Measurements from ENCODE around the gene CADM4. TPM values are rescaled to one million over a fixed set of nuclear protein-coding genes. Genes with fewer than 3 reads are reported as not detected.

The CADM4 gene
- total RNA-seq, 1 experiment from 2014 or later: 13.2 TPM

DNA sequence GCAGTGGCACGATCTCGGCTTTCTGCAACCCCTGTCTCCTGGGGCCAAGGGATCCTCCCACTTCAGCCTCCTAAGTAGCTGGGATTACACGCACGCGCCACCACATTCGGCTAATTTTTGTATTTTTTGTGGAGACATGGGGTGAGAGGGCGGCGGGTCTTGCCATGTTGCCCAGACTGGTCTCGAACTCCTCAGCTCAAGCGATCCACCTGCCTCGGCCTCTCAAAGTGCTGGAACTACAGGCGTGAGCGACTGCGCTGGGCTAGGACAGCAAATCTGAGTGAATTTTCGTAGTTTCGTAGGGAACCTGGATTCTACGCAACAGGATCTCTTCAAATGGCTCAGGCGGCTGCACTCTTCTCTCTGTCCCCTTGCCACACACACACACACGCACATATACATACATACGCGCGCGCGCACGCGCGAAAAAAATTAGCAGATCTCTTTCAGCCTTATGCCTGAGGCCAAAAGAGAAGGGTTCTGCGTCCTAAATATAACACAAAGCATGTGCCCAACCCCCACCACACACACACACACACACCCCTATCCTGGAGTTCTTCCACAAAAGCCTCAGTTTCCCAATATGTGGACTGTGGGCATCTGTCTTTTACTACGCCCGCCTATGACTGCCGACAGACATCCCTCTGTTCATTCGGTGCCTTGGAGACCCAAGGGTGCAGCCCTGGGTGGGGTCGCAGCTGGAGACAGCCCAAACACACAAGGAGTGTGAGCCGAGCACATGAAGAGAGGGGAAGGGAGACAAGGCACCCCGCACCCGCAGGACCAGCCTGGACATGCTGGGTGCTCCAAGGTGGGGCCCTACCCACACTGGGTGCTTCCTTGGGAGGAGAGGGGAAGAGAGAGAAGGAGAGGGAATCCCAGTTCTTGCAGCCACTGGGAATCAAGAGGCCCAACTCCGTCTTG, 63.4 kb downstream of the CADM4 start:
- in situ Hi-C loops (cut with HindIII; ENCODE audit: low pct_unique_long_range_greater_than_20kb, low sequenced_read_pairs): no loop called here
- DNase-seq (ENCODE audit: low read depth, low spot score): no peak

- in situ Hi-C loops (cut with HindIII; ENCODE audit: low pct_unique_long_range_greater_than_20kb, low sequenced_read_pairs): no loop called here
- peak; percentile 99 for DNase-seq (ENCODE audit: low read depth, low spot score)
Observed at GRCh38 chr19:43575156-43575950, 64.3 kb downstream of the CADM4 start, which contains the start of the genes PINLYP and XRCC1. PINLYP (plus strand) TSS chr19:43575801; CDS start chr19:43577192, 1,391 bp downstream. XRCC1 (minus strand) TSS chr19:43575527; CDS start chr19:43575458, 69 bp downstream.

- DNase-seq (ENCODE audit: low read depth, low spot score): no peak
- in situ Hi-C loops (cut with HindIII; ENCODE audit: low pct_unique_long_range_greater_than_20kb, low sequenced_read_pairs): no loop called here
Observed at GRCh38 chr19:43574424-43575155, 65.1 kb downstream of the CADM4 start.

Small RNA genes lying within 50 kb of the gene (small RNA-seq; reads per million reads assigned to genes)
- gene RN7SL368P: 0 reads per million in 2 experiments

Other genes with a start within 250 kb of the CADM4 start
- gene TEX101, start 225.0 kb downstream of the CADM4 start, total RNA-seq (2014; rRNA removed; shearing (Covaris generic)): not detected in 2 replicates
- 0.18 and 0.59 TPM in 2 replicates for gene LYPD3, start 174.2 kb downstream of the CADM4 start, total RNA-seq (2014; rRNA removed; shearing (Covaris generic))
- gene PHLDB3, start 135.1 kb downstream of the CADM4 start, total RNA-seq (2014; rRNA removed; shearing (Covaris generic)): 18.6 and 19.5 TPM in 2 replicates
- gene ETHE1, start 112.6 kb downstream of the CADM4 start, total RNA-seq (2014; rRNA removed; shearing (Covaris generic)): 39.4 and 43.6 TPM in 2 replicates
- not detected in 2 replicates for gene ZNF575, start 106.7 kb downstream of the CADM4 start, total RNA-seq (2014; rRNA removed; shearing (Covaris generic))
- gene XRCC1, start 64.3 kb downstream of the CADM4 start, total RNA-seq (2014; rRNA removed; shearing (Covaris generic)): 12.2 and 13.2 TPM in 2 replicates
- not detected in 2 replicates for gene PINLYP, start 64.0 kb downstream of the CADM4 start, total RNA-seq (2014; rRNA removed; shearing (Covaris generic))
- gene IRGQ, start 43.7 kb downstream of the CADM4 start, total RNA-seq (2014; rRNA removed; shearing (Covaris generic)): 18.7 and 20.8 TPM in 2 replicates
- 10.5 and 12.7 TPM in 2 replicates for gene ZNF576, start 43.3 kb downstream of the CADM4 start, total RNA-seq (2014; rRNA removed; shearing (Covaris generic))
- not detected in 2 replicates for gene SRRM5, start 27.8 kb downstream of the CADM4 start, total RNA-seq (2014; rRNA removed; shearing (Covaris generic))
- gene ZNF428, start 20.2 kb downstream of the CADM4 start, total RNA-seq (2014; rRNA removed; shearing (Covaris generic)): 44.6 and 47.2 TPM in 2 replicates
- gene PLAUR, start 30.3 kb upstream of the CADM4 start, total RNA-seq (2014; rRNA removed; shearing (Covaris generic)): 3.5 and 5.5 TPM in 2 replicates
- not detected in 2 replicates for gene IRGC, start 76.2 kb upstream of the CADM4 start, total RNA-seq (2014; rRNA removed; shearing (Covaris generic))
- gene SMG9, start 115.1 kb upstream of the CADM4 start, total RNA-seq (2014; rRNA removed; shearing (Covaris generic)): 16.3 and 21.1 TPM in 2 replicates
- 1.4 and 1.7 TPM in 2 replicates for gene KCNN4, start 141.1 kb upstream of the CADM4 start, total RNA-seq (2014; rRNA removed; shearing (Covaris generic))
- not detected in 2 replicates for gene LYPD5, start 162.6 kb upstream of the CADM4 start, total RNA-seq (2014; rRNA removed; shearing (Covaris generic))
- 8.7 and 11.9 TPM in 2 replicates for gene ZNF283, start 187.5 kb upstream of the CADM4 start, total RNA-seq (2014; rRNA removed; shearing (Covaris generic))
- gene ZNF404, start 244.1 kb upstream of the CADM4 start, total RNA-seq (2014; rRNA removed; shearing (Covaris generic)): 0.40 TPM in 1 of 2 replicates, not detected in the other

All from SK-MEL-5 (cell line).